HUES6 (cell line): Measurements from ENCODE around the gene SH3RF3.

Experiments used
- H3K27ac ChIP-seq: 2 replicates; pipeline ENCODE4 v1.7.0; 2013; ENCODE audit warnings: low read depth, mild to moderate bottlenecking, low read length, inconsistent platforms
- H3K27me3 ChIP-seq: 2 replicates; pipeline ENCODE4 v1.6.1; 2013; ENCODE audit warnings: low read length; ENCODE audit not compliant: control insufficient read depth, insufficient read depth
- H3K36me3 ChIP-seq: 2 replicates; pipeline ENCODE4 v1.6.1; 2013; ENCODE audit warnings: low read length; ENCODE audit not compliant: control insufficient read depth, insufficient read depth
- H3K4me1 ChIP-seq: 2 replicates; pipeline ENCODE4 v1.6.1; 2013; ENCODE audit warnings: low read length; ENCODE audit not compliant: control insufficient read depth, insufficient read depth
- H3K4me3 ChIP-seq: 2 replicates; pipeline ENCODE4 v1.5.1; 2013; ENCODE audit warnings: low read depth, low read length
- H3K9ac ChIP-seq: one replicate; pipeline ENCODE4 v1.6.1; 2013; ENCODE audit warnings: mild to moderate bottlenecking, low read length
- H3K9me3 ChIP-seq: 2 replicates; pipeline ENCODE4 v1.6.1; 2013; ENCODE audit warnings: low read depth, low read length; ENCODE audit not compliant: control insufficient read depth, insufficient read depth

The SH3RF3 gene

GRCh38 chr2:109455731-109456691, 327.0 kb downstream of the SH3RF3 start:
- no peak overlapping the region for H3K9ac ChIP-seq
- no peaks in the 10 kb centered on the region for H3K36me3 ChIP-seq
- H3K9me3 ChIP-seq, result no peaks in the 10 kb centered on the region
- no peak overlapping the region for H3K4me3 ChIP-seq
- no peaks in the 10 kb centered on the region; the same call in 1 of the 2 replicates for H3K27me3 ChIP-seq
- H3K27ac ChIP-seq, result no peak overlapping the region
- H3K4me1 ChIP-seq, result no peaks in the 10 kb centered on the region

DNA sequence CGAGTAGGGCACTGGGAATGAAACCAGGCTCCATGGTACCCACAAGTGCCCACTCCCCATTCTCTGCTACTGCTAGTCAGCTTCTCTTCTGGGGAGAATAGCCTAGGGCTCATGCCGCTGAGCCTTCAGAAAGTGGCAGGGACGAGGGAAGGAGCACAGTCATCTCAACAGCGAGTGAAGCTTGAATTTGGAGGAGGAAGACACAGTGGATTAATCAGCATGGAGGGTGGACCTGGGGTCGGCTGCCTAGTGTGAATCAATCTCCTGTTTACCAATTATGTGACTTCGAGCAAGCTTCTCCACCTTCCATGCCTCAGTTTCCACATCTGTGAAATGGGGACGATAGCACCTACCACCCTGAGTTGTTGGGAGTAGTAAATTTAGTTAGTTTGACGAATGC, 327.8 kb downstream of the SH3RF3 start:
- Histone ChIP-seq H3K9ac (no peak overlapping the region), H3K27me3 (no peaks in the 10 kb centered on the region; the same call in 1 of the 2 replicates), H3K27ac (no peak overlapping the region), H3K36me3 (no peaks in the 10 kb centered on the region), H3K4me1 (no peaks in the 10 kb centered on the region), H3K4me3 (no peak overlapping the region), H3K9me3 (no peaks in the 10 kb centered on the region)

GRCh38 chr2:109457366-109457765, 328.4 kb downstream of the SH3RF3 start:
- no peaks in the 10 kb centered on the region for H3K9me3 ChIP-seq
- H3K36me3 ChIP-seq, result no peaks in the 10 kb centered on the region
- H3K27ac ChIP-seq, result no peak overlapping the region
- H3K4me1 ChIP-seq, result no peaks in the 10 kb centered on the region
- no peak overlapping the region for H3K9ac ChIP-seq
- no peaks in the 10 kb centered on the region; the same call in 1 of the 2 replicates for H3K27me3 ChIP-seq
- H3K4me3 ChIP-seq, result no peak overlapping the region

GRCh38 chr2:109457794-109458193, 328.8 kb downstream of the SH3RF3 start:
- Histone ChIP-seq H3K4me1 (no peaks in the 10 kb centered on the region), H3K9ac (no peak overlapping the region), H3K27me3 (no peaks in the 10 kb centered on the region; the same call in 1 of the 2 replicates), H3K36me3 (no peaks in the 10 kb centered on the region), H3K27ac (no peak overlapping the region), H3K4me3 (no peak overlapping the region), H3K9me3 (no peaks in the 10 kb centered on the region)

GRCh38 chr2:109458512-109458911, 329.5 kb downstream of the SH3RF3 start:
- Histone ChIP-seq H3K9ac (no peak overlapping the region), H3K4me3 (no peak overlapping the region), H3K36me3 (no peaks in the 10 kb centered on the region), H3K4me1 (no peaks in the 10 kb centered on the region), H3K27ac (no peak overlapping the region), H3K9me3 (no peaks in the 10 kb centered on the region), H3K27me3 (no peaks in the 10 kb centered on the region; the same call in 1 of the 2 replicates)

GRCh38 chr2:109459485-109459884, 330.5 kb downstream of the SH3RF3 start:
- Histone ChIP-seq H3K36me3 (no peaks in the 10 kb centered on the region), H3K4me3 (no peak overlapping the region)

GRCh38 chr2:109460553-109461324, 331.7 kb downstream of the SH3RF3 start:
- Histone ChIP-seq H3K27me3 (no peaks in the 10 kb centered on the region; the same call in 1 of the 2 replicates), H3K9me3 (no peaks in the 10 kb centered on the region), H3K36me3 (no peaks in the 10 kb centered on the region), H3K27ac (no peak overlapping the region), H3K4me3 (no peak overlapping the region), H3K4me1 (no peaks in the 10 kb centered on the region), H3K9ac (no peak overlapping the region)

More at GRCh38 chr2:109459485-109459884, 330.5 kb downstream of the SH3RF3 start:
- no peak overlapping the region for H3K9ac ChIP-seq
- no peaks in the 10 kb centered on the region for H3K9me3 ChIP-seq
- no peak overlapping the region for H3K27ac ChIP-seq
- no peaks in the 10 kb centered on the region for H3K4me1 ChIP-seq
- H3K27me3 ChIP-seq, result no peaks in the 10 kb centered on the region; the same call in 1 of the 2 replicates

GRCh38 chr2:109463236-109463635, 334.2 kb downstream of the SH3RF3 start:
- Histone ChIP-seq H3K27me3 (no peaks in the 10 kb centered on the region; the same call in 1 of the 2 replicates), H3K4me1 (no peaks in the 10 kb centered on the region), H3K9ac (no peak overlapping the region), H3K27ac (no peak overlapping the region), H3K4me3 (no peak overlapping the region), H3K9me3 (no peaks in the 10 kb centered on the region), H3K36me3 (no peaks in the 10 kb centered on the region)

DNA sequence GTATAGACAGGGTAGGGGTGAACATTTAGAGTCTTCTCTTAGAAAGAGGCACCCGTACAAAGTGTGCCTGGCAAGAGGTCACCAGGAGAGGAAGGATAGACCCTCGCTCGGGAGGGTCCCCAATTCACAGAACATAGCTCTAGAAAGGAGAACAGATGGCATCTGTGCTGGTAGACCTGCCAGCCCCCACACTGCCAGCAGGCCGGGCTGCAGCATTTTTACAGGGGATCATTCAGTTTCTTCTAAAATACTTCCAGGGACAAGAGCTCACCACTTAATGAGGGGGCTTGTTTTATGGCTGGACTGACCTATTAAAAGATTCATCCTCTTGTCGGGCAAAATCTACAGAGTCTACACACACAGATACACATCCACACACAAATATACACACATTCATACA, 334.9 kb downstream of the SH3RF3 start:
- Histone ChIP-seq H3K9me3 (no peaks in the 10 kb centered on the region), H3K36me3 (no peaks in the 10 kb centered on the region), H3K4me1 (no peaks in the 10 kb centered on the region), H3K27ac (no peak overlapping the region), H3K4me3 (no peak overlapping the region), H3K9ac (no peak overlapping the region), H3K27me3 (no peaks in the 10 kb centered on the region; the same call in 1 of the 2 replicates)

GRCh38 chr2:109466674-109467575, 337.9 kb downstream of the SH3RF3 start:
- H3K9me3 ChIP-seq, result no peaks in the 10 kb centered on the region
- H3K36me3 ChIP-seq, result no peaks in the 10 kb centered on the region
- no peaks in the 10 kb centered on the region for H3K27me3 ChIP-seq
- no peak overlapping the region for H3K27ac ChIP-seq
- H3K9ac ChIP-seq, result no peak overlapping the region
- H3K4me1 ChIP-seq, result no peaks in the 10 kb centered on the region
- H3K4me3 ChIP-seq, result no peak overlapping the region
